Subcutaneous abdominal adipose tissue (tissue), 5 donors: Measurements from ENCODE around the gene MAN1A2.
"Not testable (repeated sequence)": the region's sequence is repeated elsewhere in the genome, so short reads cannot be mapped to it uniquely, and the experiment has no call there.

Experiments
- H3K27ac ChIP-seq: one replicate; pipeline ENCODE4 v1.7.0; 2013; ENCODE audit warnings: low read depth, mild to moderate bottlenecking, inconsistent platforms, low read length, moderate library complexity
- H3K27me3 ChIP-seq, 5 donors: one replicate each; pipeline ENCODE4 v1.7.0; 2013; ENCODE audit warnings: low read length in 5 of 5, inconsistent platforms in 1 of 5; ENCODE audit not compliant: control insufficient read depth in 5 of 5, insufficient read depth in 4 of 5
- H3K36me3 ChIP-seq, 5 donors: one replicate each; pipeline ENCODE4 v1.7.0; 2013; ENCODE audit warnings: low read length in 5 of 5; ENCODE audit not compliant: control insufficient read depth in 5 of 5, insufficient read depth in 5 of 5
- H3K4me1 ChIP-seq, 5 donors: one replicate each; pipeline ENCODE4 v1.7.0; 2013; ENCODE audit warnings: low read length in 5 of 5, mild to moderate bottlenecking in 3 of 5, moderate library complexity in 1 of 5; ENCODE audit not compliant: control insufficient read depth in 5 of 5, insufficient read depth in 5 of 5
- H3K4me3 ChIP-seq, 5 donors: one replicate each; pipeline ENCODE4 v1.7.0; 2013; ENCODE audit warnings: low read length in 5 of 5, low read depth in 1 of 5
- H3K9ac ChIP-seq, 5 donors: one replicate each; pipeline ENCODE4 v1.7.0; 2013; ENCODE audit warnings: low read length in 5 of 5, mild to moderate bottlenecking in 4 of 5, moderate library complexity in 3 of 5
- H3K9me3 ChIP-seq, 5 donors: one replicate each; pipeline ENCODE4 v1.7.0; 2013; ENCODE audit warnings: low read length in 5 of 5; ENCODE audit not compliant: control insufficient read depth in 5 of 5
- donor health status: healthy.
- donor health status: healthy.
- donor health status: healthy.
- donor health status: healthy.
- donor health status: healthy.

The MAN1A2 gene

DNA sequence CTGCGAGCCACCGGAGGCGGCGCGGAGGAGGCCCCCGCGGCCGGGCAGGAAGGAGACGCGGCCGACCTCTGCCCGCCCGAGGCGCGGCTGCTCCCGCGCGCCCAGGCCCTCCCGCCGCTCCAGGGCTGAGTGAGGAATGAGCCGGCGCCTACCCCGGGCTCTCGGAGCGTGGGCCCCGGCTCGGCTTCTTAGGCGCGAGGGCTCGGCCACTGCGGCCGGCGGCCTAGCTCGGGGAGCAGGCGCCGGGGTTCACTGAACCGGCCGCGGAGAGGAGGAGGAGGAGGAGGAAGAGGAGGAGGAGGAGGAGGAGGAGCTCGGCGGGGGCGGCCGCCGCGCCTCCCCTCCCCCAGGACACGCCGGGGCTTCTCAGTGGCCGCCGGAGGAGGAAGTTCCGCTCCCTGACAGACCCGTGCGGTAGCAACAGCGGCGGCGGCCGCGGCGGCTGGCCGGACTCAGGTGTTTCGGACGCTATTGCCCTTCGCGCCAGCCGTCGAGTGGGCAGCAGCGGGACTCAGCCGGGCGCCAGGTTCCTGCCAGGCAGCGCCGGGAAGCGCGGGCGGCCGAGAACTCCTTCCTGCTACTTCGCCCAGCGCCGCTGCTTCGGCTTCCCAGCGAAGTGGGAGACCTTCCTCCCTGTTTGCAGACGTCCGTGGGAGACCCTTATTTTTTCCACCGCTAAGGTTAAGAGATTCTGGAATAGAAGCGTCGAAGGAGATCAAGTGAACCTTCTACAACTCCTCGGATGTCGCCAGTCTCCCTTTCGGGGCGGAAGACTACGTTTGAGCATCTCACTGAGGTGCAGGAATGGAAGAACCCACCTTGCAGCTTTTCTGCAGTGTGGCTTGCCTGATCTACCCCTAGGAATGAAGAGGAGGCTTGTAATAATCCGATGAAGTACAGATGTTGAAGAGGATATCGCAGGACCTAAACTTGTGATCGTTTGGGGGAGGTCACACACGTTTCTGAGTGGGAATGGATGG is at the start of gene MAN1A2:
Gene MAN1A2, plus strand, starts transcription at position 404 of the 980 bp plus-strand sequence. CDS start 735 bp downstream, outside the sequence.
- Histone ChIP-seq H3K27me3 (no peaks in the 10 kb centered on the region), H3K4me1 (peaks cover 2 to 72% (median 61%) of the 10 kb centered on the region in 5 donors), H3K27ac (peak within 1 kb of the TSS; percentile 88), H3K9ac (peak within 1 kb of the TSS; percentile 89 to 99 (median 96)), H3K9me3 (no peaks in the 10 kb centered on the region), H3K4me3 (peak within 1 kb of the TSS; percentile 88 to 90 (median 89)), H3K36me3 (no peaks in the 10 kb centered on the region)

DNA sequence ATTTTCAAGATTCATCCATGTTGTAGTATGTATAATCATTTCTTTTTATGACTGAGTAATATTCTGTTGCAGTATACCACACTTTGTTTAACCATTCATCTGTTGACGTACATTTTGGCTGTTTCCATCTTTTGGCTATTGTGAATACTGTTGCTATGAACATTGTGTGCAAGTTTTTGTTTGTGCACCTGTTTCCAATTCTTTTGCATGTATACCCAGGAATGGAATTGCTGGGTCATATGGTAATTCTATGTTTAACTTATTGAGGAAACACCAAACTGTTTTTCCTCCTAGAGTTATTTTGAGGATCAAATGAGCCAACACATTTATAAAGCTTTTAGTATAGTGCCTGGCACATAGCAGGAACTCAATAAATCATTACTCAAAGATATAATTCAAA is 49.2 kb upstream of the MAN1A2 start:
- no peak overlapping the region for H3K9ac ChIP-seq
- H3K9me3 ChIP-seq: no peaks in the 10 kb centered on the region
- no peaks in the 10 kb centered on the region for H3K36me3 ChIP-seq
- no peak overlapping the region for H3K4me3 ChIP-seq
- no peaks in the 10 kb centered on the region for H3K27me3 ChIP-seq
- H3K27ac ChIP-seq: no peak overlapping the region
- peaks cover 0 to 9% (median 0%) of the 10 kb centered on the region in 5 donors for H3K4me1 ChIP-seq

- no peaks in the 10 kb centered on the region for H3K27me3 ChIP-seq
- no peak overlapping the region for H3K9ac ChIP-seq
- no peaks in the 10 kb centered on the region for H3K36me3 ChIP-seq
- H3K9me3 ChIP-seq: no peaks in the 10 kb centered on the region
- H3K27ac ChIP-seq: no peak overlapping the region
- peaks cover 0 to 9% (median 0%) of the 10 kb centered on the region in 5 donors for H3K4me1 ChIP-seq
- no peak overlapping the region for H3K4me3 ChIP-seq
Measured at GRCh38 chr1:117318426-117318825, 48.8 kb upstream of the MAN1A2 start.

DNA sequence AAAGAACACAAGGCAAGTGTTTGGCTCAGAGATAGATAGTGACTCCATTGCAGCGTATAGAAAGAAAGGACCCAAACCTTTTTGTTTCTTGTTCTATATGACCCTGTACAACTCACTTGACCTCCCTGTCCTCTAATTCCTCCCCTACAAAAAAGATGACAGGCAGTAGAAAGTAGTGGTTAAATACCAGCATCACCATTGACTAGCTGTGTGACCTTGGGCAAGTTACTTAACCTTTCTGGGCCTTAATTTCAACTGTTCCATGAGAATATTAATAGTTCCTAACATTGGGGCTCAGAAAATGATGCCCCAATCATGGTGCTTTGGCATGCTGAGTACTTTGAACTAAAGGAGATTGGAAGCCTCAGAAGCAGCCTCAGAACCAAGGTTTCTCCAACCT is 46.7 kb upstream of the MAN1A2 start:
- H3K9ac ChIP-seq: no peak overlapping the region

DNA sequence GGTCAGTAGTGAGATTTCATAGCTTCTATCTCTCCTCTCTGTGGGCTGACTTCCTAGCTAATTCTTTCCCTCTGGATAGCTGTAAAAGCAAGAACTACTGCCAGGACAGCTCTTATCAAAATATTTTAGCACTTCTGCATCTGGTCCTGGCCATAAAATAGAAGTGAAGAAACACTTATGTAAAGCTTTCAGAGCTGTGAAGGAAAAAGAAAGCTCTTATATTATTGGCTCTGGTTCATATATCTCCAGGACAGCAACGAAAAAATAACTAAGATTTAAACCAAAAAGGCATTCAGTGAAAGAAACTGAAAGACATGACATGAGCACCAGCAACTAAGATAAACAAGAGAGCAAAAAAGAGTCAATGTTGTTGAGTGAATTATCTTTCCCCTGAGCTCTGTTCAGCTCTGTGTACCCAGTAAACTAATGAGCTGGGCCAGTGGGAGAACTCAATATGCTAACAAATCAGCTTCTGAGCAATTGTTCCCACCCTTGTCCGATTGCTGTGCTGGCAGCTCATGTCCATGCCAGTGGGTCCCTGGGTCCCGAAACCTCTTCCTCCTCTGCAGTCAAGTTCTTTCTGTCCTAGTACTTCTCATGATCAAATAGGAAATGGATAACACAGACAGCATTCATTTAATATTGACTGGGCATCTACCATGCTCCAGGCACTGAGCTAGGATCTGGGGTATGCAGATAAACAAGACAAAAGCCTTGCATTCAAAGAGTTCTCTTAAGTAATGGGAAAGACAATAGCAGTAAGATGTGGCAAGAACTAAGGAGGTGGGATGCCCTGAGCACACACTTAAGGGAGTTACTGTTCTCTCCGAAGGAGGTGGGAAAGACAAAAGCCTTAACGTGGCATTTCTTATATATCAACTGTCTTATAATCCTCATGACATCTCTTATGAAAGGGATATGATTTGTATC is 45.3 kb upstream of the MAN1A2 start:
- Histone ChIP-seq H3K9me3 (no peaks in the 10 kb centered on the region), H3K4me1 (peaks cover 0 to 9% (median 0%) of the 10 kb centered on the region in 5 donors), H3K9ac (no peak overlapping the region), H3K4me3 (no peak overlapping the region), H3K36me3 (no peaks in the 10 kb centered on the region), H3K27me3 (no peaks in the 10 kb centered on the region), H3K27ac (no peak overlapping the region)

More for the DNA sequence above, 46.7 kb upstream of the MAN1A2 start:
- Histone ChIP-seq H3K9me3 (no peaks in the 10 kb centered on the region), H3K36me3 (no peaks in the 10 kb centered on the region), H3K27ac (no peak overlapping the region), H3K4me3 (no peak overlapping the region), H3K4me1 (peaks cover 0 to 9% (median 0%) of the 10 kb centered on the region in 5 donors), H3K27me3 (no peaks in the 10 kb centered on the region)

DNA sequence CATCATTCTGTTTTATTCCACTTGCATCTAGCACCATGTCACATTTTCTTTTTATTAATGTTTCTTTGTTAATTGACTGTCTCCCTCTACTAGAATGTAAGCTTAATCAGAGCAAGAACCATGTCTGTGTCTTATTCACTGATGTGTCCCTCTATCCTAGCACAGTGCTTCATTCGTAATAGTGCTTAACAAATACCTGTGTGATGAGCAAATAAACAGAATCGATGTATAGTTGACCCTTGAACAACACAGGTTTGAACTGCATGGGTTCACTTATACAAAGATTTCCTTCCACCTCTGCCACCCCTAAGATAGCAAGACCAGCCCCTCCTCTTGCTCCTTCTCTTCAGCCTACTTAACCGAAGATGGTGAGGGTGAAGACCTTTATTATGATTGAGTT is 42.9 kb upstream of the MAN1A2 start:
- no peak overlapping the region for H3K9ac ChIP-seq
- no peak overlapping the region for H3K27ac ChIP-seq
- no peaks in the 10 kb centered on the region for H3K27me3 ChIP-seq
- no peaks in the 10 kb centered on the region for H3K36me3 ChIP-seq
- peaks cover 0 to 9% (median 0%) of the 10 kb centered on the region in 5 donors for H3K4me1 ChIP-seq
- no peak overlapping the region for H3K4me3 ChIP-seq
- H3K9me3 ChIP-seq: no peaks in the 10 kb centered on the region

DNA sequence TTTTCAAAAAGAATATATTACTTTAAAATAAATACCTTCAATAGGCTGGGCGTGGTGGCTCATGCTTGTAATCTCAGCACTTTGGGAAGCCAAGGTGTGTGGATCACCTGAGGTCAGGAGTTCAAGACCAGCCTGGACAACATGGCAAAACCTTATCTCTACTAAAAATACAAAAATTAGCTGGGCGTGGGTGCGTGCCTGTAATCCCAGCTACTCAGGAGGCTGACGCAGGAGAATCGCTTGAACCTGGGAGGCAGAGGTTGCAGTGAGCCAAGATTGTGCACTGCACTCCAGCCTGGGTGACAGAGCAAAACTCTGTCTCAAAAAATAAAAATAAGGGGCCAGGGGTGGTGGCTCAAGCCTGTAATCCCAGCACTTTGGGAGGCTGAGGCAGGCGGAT is 41.2 kb upstream of the MAN1A2 start:
- H3K9me3 ChIP-seq, H3K9ac ChIP-seq, H3K36me3 ChIP-seq, H3K27me3 ChIP-seq, H3K27ac ChIP-seq, H3K4me1 ChIP-seq, H3K4me3 ChIP-seq: not testable (repeated sequence)

- Histone ChIP-seq H3K36me3 (no peaks in the 10 kb centered on the region), H3K9me3 (no peaks in the 10 kb centered on the region), H3K9ac (no peak overlapping the region), H3K27ac (no peak overlapping the region), H3K27me3 (no peaks in the 10 kb centered on the region), H3K4me1 (peaks cover 0 to 2% (median 0%) of the 10 kb centered on the region in 5 donors), H3K4me3 (no peak overlapping the region)
Measured at GRCh38 chr1:117327011-117327410, 40.2 kb upstream of the MAN1A2 start.

DNA sequence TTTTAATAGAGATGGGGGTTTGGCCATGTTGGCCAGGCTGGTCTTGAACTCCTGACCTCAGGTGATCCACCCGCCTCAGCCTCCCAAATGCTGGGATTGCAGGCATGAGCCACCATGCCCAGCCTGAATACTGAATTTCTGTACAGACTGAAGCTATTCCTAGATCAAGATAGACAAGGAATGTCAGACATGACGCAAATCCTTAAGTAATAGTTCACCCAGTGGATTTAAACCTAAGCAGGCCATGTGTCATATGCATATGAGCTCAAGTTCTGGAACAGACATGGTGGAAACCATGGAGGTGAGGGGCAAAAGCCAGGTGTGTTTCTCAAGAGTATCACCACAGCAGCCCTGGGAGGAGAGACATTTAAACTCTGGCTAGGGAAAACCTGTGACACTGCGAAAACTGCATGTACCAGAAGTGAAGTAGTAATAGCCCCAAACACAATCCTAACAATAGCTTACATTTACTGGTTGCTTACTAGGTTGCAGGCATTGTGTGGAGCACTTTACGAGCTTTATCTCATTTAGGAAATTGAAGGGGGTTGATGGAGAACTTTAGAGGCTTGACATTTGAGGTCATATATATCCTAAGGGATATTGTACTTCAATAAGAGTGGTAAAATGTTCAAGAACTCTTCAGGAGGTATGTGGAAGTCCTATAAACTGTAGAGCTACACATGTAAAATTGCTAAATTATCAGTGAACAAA is 31.7 kb upstream of the MAN1A2 start:
- peaks cover 3 to 33% (median 16%) of the 10 kb centered on the region in 5 donors for H3K4me1 ChIP-seq
- peak overlapping the region; percentile 61 for H3K27ac ChIP-seq
- H3K36me3 ChIP-seq: no peaks in the 10 kb centered on the region

More for the DNA sequence above, 31.7 kb upstream of the MAN1A2 start:
- H3K9me3 ChIP-seq: no peaks in the 10 kb centered on the region
- peak overlapping the region in 1 of 5 donors; percentile 34 for H3K9ac ChIP-seq
- no peak overlapping the region for H3K4me3 ChIP-seq
- no peaks in the 10 kb centered on the region for H3K27me3 ChIP-seq
